Smooth muscle cell (in vitro differentiated cells): ENCODE measurements around the gene APH1B. TPM values are rescaled to one million over a fixed set of nuclear protein-coding genes. Genes with fewer than 3 reads are reported as not detected.
A peak's percentile ranks its signal among the peaks of the same experiment; 100 is the strongest.

ENCODE experiments used
- DNase-seq: peaks from one replicate; lab custom pipeline; 2025; ENCODE audit not compliant: unreplicated experiment; lab: John Stamatoyannopoulos, UW
- H2AFZ ChIP-seq: fragments of 200-600 bp; sonication (generic); 2 replicates; pipeline ENCODE4 v1.6.0; 2016; ENCODE audit warnings: antibody characterized with exemption, low read depth, mild to moderate bottlenecking
- H3F3A ChIP-seq: fragments of 200-600 bp; sonication (generic); 2 replicates; pipeline ENCODE4 v1.6.0; 2017; ENCODE audit warnings: antibody characterized with exemption, low read depth
- H3K27ac ChIP-seq: fragments of 200-600 bp; sonication (generic); 2 replicates; pipeline ENCODE4 v1.5.1; 2016; ENCODE audit warnings: low read depth, mild to moderate bottlenecking
- H3K27me3 ChIP-seq: fragments of 200-600 bp; sonication (generic); 2 replicates; pipeline ENCODE4 v1.6.1; 2016; ENCODE audit warnings: low read depth, mild to moderate bottlenecking
- H3K36me3 ChIP-seq: fragments of 200-600 bp; sonication (generic); 2 replicates; pipeline ENCODE4 v1.5.1; 2016; ENCODE audit warnings: low read depth
- H3K4me1 ChIP-seq: fragments of 200-600 bp; sonication (generic); 2 replicates; pipeline ENCODE4 v1.5.1; 2016; ENCODE audit warnings: low read depth
- H3K4me2 ChIP-seq: fragments of 200-600 bp; sonication (generic); 2 replicates; pipeline ENCODE4 v1.6.0; 2016; ENCODE audit warnings: mild to moderate bottlenecking
- H3K4me3 ChIP-seq: fragments of 200-600 bp; sonication (generic); 2 replicates; pipeline ENCODE4 v1.5.1; 2016; ENCODE audit warnings: mild to moderate bottlenecking
- H3K79me2 ChIP-seq: fragments of 200-600 bp; sonication (generic); 2 replicates; pipeline ENCODE4 v1.6.0; 2016; ENCODE audit warnings: low read depth, mild to moderate bottlenecking
- H3K9ac ChIP-seq: fragments of 200-600 bp; sonication (generic); 2 replicates; pipeline ENCODE4 v1.6.0; 2016; ENCODE audit warnings: low read depth
- H3K9me3 ChIP-seq: fragments of 200-600 bp; sonication (generic); replicated peaks from 2 replicates; pipeline ENCODE4 v1.5.1; 2016; ENCODE audit warnings: low read depth
- H4K20me1 ChIP-seq: fragments of 200-600 bp; sonication (generic); 2 replicates; pipeline ENCODE4 v1.6.0; 2016; ENCODE audit warnings: low read depth
- CTCF ChIP-seq: fragments of 200-600 bp; sonication (generic); IDR thresholded peaks from 2 replicates; pipeline ENCODE4 v1.5.1; 2017; ENCODE audit warnings: borderline replicate concordance, mild to moderate bottlenecking, antibody characterized with exemption; ENCODE audit not compliant: insufficient read depth, poor library complexity, severe bottlenecking
- WGBS: methylation state at CpG from one replicate; pipeline ENCODE4 v1.1.7; 2016; ENCODE audit warnings: low lambda C conversion rate; 5-methylcytosine and 5-hydroxymethylcytosine counted together
- polyA plus RNA-seq: library from polyadenylated mRNA; unstranded; fragments of >200 nt; fragmentation: Nextera tagmentation; extraction: Ambion mirVana; gene quantifications from 2 replicates; pipeline ENCODE4 v1.2.1, GENCODE V29; 2016
- total RNA-seq: library from RNA; depleted of rRNA; stranded (reverse); fragments of >200 nt; gene quantifications from 2 replicates; pipeline ENCODE4 v1.2.3, GENCODE V29; 2014

Gene APH1B
- total and polyA plus RNA-seq, 2 experiments from 2014 or later, result 14.3 to 15.5 TPM

- Histone ChIP-seq H3K9ac (no peak overlapping the region), H3K9me3 (no peaks in the 10 kb centered on the region), H3K36me3 (no peaks in the 10 kb centered on the region), H3K79me2 (peaks cover 8% of the 10 kb centered on the region), H3K4me3 (no peak overlapping the region), H3K27me3 (no peaks in the 10 kb centered on the region), H3K27ac (peak overlapping the region; percentile 44), H3F3A (peaks cover 9% of the 10 kb centered on the region), H2AFZ (no peak overlapping the region), H3K4me1 (no peaks in the 10 kb centered on the region), H4K20me1 (peaks cover 9% of the 10 kb centered on the region), H3K4me2 (peak overlapping the region; percentile 5)
- DNase-seq, result no peak
- WGBS, result 42% methylated on average over 4 of the region's 4 CpGs
- TF ChIP-seq CTCF, result no peak
Observed at GRCh38 chr15:63244399-63244798, 33.0 kb upstream of the APH1B start.

- Histone ChIP-seq H3K27me3 (no peaks in the 10 kb centered on the region), H2AFZ (no peak overlapping the region), H3K9ac (no peak overlapping the region), H3K27ac (peak overlapping the region; percentile 44), H3K4me3 (no peak overlapping the region), H3K9me3 (no peaks in the 10 kb centered on the region), H4K20me1 (peaks cover 3% of the 10 kb centered on the region), H3K4me2 (peak overlapping the region; percentile 5), H3K4me1 (no peaks in the 10 kb centered on the region), H3K36me3 (no peaks in the 10 kb centered on the region), H3K79me2 (peaks cover 8% of the 10 kb centered on the region), H3F3A (peaks cover 9% of the 10 kb centered on the region)
- no peak for TF ChIP-seq CTCF
- no peak for DNase-seq
- WGBS, result 89% methylated on average over 5 of the region's 5 CpGs
Observed at GRCh38 chr15:63244976-63245645, 32.3 kb upstream of the APH1B start.

GRCh38 chr15:63246691-63247469 lies 30.5 kb upstream of the APH1B start:
- Histone ChIP-seq H3K79me2 (peaks cover 3% of the 10 kb centered on the region), H3K4me1 (no peaks in the 10 kb centered on the region), H3K27ac (no peak overlapping the region), H3K9ac (no peak overlapping the region), H3K4me3 (no peak overlapping the region), H4K20me1 (no peaks in the 10 kb centered on the region), H3K27me3 (no peaks in the 10 kb centered on the region), H3K36me3 (no peaks in the 10 kb centered on the region), H3F3A (peaks cover 16% of the 10 kb centered on the region), H3K4me2 (no peak overlapping the region), H3K9me3 (no peaks in the 10 kb centered on the region), H2AFZ (no peak overlapping the region)
- DNase-seq, result no peak
- WGBS, result 90% methylated on average over 5 of the region's 5 CpGs
- no peak for TF ChIP-seq CTCF
